ENCODE measurements around the gene FXYD5.

- TF ChIP-seq CTCF (conservative IDR thresholded peaks at IDR 0.05; ENCODE audit: low read length) = no peak
- TF ChIP-seq EZH2phosphoT487 (IDR thresholded peaks at IDR 0.05; ENCODE audit: borderline replicate concordance) = no peak
Measured at GRCh38 chr19:35165200-35166058, 10.9 kb downstream of the FXYD5 start.

All from Loucy (cell line).